Smooth muscle cell (in vitro differentiated cells): ENCODE results near the gene P2RY12. TPM values are rescaled to one million over a fixed set of nuclear protein-coding genes. Genes with fewer than 3 reads are reported as not detected.

Experiments used
- DNase-seq: peaks from one replicate; lab custom pipeline; 2025; ENCODE audit not compliant: unreplicated experiment; lab: John Stamatoyannopoulos, UW
- H2AFZ ChIP-seq: fragments of 200-600 bp; sonication (generic); 2 replicates; pipeline ENCODE4 v1.6.0; 2016; ENCODE audit warnings: antibody characterized with exemption, low read depth, mild to moderate bottlenecking
- H3F3A ChIP-seq: fragments of 200-600 bp; sonication (generic); 2 replicates; pipeline ENCODE4 v1.6.0; 2017; ENCODE audit warnings: antibody characterized with exemption, low read depth
- H3K27ac ChIP-seq: fragments of 200-600 bp; sonication (generic); 2 replicates; pipeline ENCODE4 v1.5.1; 2016; ENCODE audit warnings: low read depth, mild to moderate bottlenecking
- H3K27me3 ChIP-seq: fragments of 200-600 bp; sonication (generic); 2 replicates; pipeline ENCODE4 v1.6.1; 2016; ENCODE audit warnings: low read depth, mild to moderate bottlenecking
- H3K36me3 ChIP-seq: fragments of 200-600 bp; sonication (generic); 2 replicates; pipeline ENCODE4 v1.5.1; 2016; ENCODE audit warnings: low read depth
- H3K4me1 ChIP-seq: fragments of 200-600 bp; sonication (generic); 2 replicates; pipeline ENCODE4 v1.5.1; 2016; ENCODE audit warnings: low read depth
- H3K4me2 ChIP-seq: fragments of 200-600 bp; sonication (generic); 2 replicates; pipeline ENCODE4 v1.6.0; 2016; ENCODE audit warnings: mild to moderate bottlenecking
- H3K4me3 ChIP-seq: fragments of 200-600 bp; sonication (generic); 2 replicates; pipeline ENCODE4 v1.5.1; 2016; ENCODE audit warnings: mild to moderate bottlenecking
- H3K79me2 ChIP-seq: fragments of 200-600 bp; sonication (generic); 2 replicates; pipeline ENCODE4 v1.6.0; 2016; ENCODE audit warnings: low read depth, mild to moderate bottlenecking
- H3K9ac ChIP-seq: fragments of 200-600 bp; sonication (generic); 2 replicates; pipeline ENCODE4 v1.6.0; 2016; ENCODE audit warnings: low read depth
- H3K9me3 ChIP-seq: fragments of 200-600 bp; sonication (generic); replicated peaks from 2 replicates; pipeline ENCODE4 v1.5.1; 2016; ENCODE audit warnings: low read depth
- H4K20me1 ChIP-seq: fragments of 200-600 bp; sonication (generic); 2 replicates; pipeline ENCODE4 v1.6.0; 2016; ENCODE audit warnings: low read depth
- CTCF ChIP-seq: fragments of 200-600 bp; sonication (generic); IDR thresholded peaks from 2 replicates; pipeline ENCODE4 v1.5.1; 2017; ENCODE audit warnings: borderline replicate concordance, mild to moderate bottlenecking, antibody characterized with exemption; ENCODE audit not compliant: insufficient read depth, poor library complexity, severe bottlenecking
- WGBS: methylation state at CpG from one replicate; pipeline ENCODE4 v1.1.7; 2016; ENCODE audit warnings: low lambda C conversion rate; 5-methylcytosine and 5-hydroxymethylcytosine counted together
- polyA plus RNA-seq: library from polyadenylated mRNA; unstranded; fragments of >200 nt; fragmentation: Nextera tagmentation; extraction: Ambion mirVana; gene quantifications from 2 replicates; pipeline ENCODE4 v1.2.1, GENCODE V29; 2016
- total RNA-seq: library from RNA; depleted of rRNA; stranded (reverse); fragments of >200 nt; gene quantifications from 2 replicates; pipeline ENCODE4 v1.2.3, GENCODE V29; 2014

P2RY12 gene
- total and polyA plus RNA-seq, 2 experiments from 2014 or later = not detected

- H2AFZ ChIP-seq = no peak overlapping the region
- peaks cover 11% of the 10 kb centered on the region for H3K4me1 ChIP-seq
- TF ChIP-seq CTCF = no peak
- peaks cover 5% of the 10 kb centered on the region for H4K20me1 ChIP-seq
- 93% methylated on average over 6 of the region's 6 CpGs for WGBS
- no peaks in the 10 kb centered on the region for H3K79me2 ChIP-seq
- no peaks in the 10 kb centered on the region for H3K27me3 ChIP-seq
- H3K9ac ChIP-seq = peak overlapping the region; percentile 39
- peak overlapping the region; percentile 79 for H3K27ac ChIP-seq
- H3K4me2 ChIP-seq = peak overlapping the region; percentile 70
- H3F3A ChIP-seq = no peaks in the 10 kb centered on the region
- no peak for DNase-seq
- H3K36me3 ChIP-seq = no peaks in the 10 kb centered on the region
- H3K9me3 ChIP-seq = no peaks in the 10 kb centered on the region
- no peak overlapping the region for H3K4me3 ChIP-seq
These were observed 78.3 kb downstream of the P2RY12 start for GRCh38 chr3:151306168-151306810.

GRCh38 chr3:151305775-151306151, 78.8 kb downstream of the P2RY12 start:
- Histone ChIP-seq H3K9ac (peak overlapping the region; percentile 39), H3K4me3 (no peak overlapping the region), H3K4me2 (peak overlapping the region; percentile 70), H3K36me3 (no peaks in the 10 kb centered on the region), H3K27ac (peak overlapping the region; percentile 79), H3K4me1 (peaks cover 11% of the 10 kb centered on the region), H3K79me2 (no peaks in the 10 kb centered on the region), H3K27me3 (no peaks in the 10 kb centered on the region), H2AFZ (no peak overlapping the region), H3K9me3 (no peaks in the 10 kb centered on the region), H3F3A (no peaks in the 10 kb centered on the region), H4K20me1 (peaks cover 8% of the 10 kb centered on the region)
- 74% methylated on average over 4 of the region's 4 CpGs for WGBS
- DNase-seq = no peak
- no peak for TF ChIP-seq CTCF

- Histone ChIP-seq H3K4me3 (no peak overlapping the region), H4K20me1 (peaks cover 8% of the 10 kb centered on the region), H3K27ac (peak overlapping the region; percentile 79), H3F3A (no peaks in the 10 kb centered on the region), H3K4me1 (peaks cover 11% of the 10 kb centered on the region), H2AFZ (no peak overlapping the region), H3K36me3 (no peaks in the 10 kb centered on the region), H3K27me3 (no peaks in the 10 kb centered on the region), H3K9ac (peak overlapping the region; percentile 39), H3K79me2 (no peaks in the 10 kb centered on the region), H3K9me3 (no peaks in the 10 kb centered on the region), H3K4me2 (peak overlapping the region; percentile 70)
- TF ChIP-seq CTCF = no peak
- 12% methylated on average over 7 of the region's 7 CpGs for WGBS
- DNase-seq = no peak
These were observed 79.3 kb downstream of the P2RY12 start for GRCh38 chr3:151305060-151305774.
